NCI-H2227 treated with DMSO at 0.1 percent for 48 hours (cell line): ENCODE results near the gene ADIPOR2.

Source experiments
- DNase-seq: peaks from one replicate; lab custom pipeline; 2025; lab: John Stamatoyannopoulos, UW

Gene ADIPOR2

GRCh38 chr12:1800401-1801302 is 109.8 kb downstream of the ADIPOR2 start:
- no peak for DNase-seq

DNA sequence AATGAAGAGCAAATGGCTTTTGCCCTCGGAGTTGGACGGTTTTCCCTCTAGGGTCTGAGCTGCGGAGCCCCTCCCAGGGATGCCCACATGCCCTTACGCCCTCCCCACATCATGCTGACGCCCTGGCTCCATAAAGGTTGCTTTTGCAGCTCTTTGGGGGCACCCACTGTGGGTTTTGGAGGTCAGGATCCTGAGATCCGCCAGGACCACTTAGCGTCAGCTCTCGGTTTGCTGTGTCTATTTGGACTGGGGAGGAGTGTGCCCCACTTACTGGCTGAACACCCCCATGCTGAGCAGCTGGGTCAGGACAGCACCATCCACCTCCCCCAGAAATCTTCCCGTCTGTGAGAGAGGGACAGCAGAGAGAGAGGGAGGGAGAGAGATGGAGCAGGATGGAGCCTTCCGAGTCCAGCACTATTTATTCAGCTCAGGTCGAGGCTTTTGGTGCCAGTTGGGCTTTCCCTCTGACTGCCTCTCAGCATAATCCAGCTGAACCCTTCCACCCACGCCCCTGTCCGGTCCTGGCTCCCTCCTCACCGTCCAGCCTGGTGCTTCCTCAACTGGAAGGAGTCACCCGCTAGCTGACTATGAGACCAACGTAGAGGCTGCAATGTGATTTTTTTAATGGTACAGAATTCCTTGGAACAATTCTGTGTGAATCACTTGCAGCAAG is 110.6 kb downstream of the ADIPOR2 start:
- DNase-seq = no peak

DNA sequence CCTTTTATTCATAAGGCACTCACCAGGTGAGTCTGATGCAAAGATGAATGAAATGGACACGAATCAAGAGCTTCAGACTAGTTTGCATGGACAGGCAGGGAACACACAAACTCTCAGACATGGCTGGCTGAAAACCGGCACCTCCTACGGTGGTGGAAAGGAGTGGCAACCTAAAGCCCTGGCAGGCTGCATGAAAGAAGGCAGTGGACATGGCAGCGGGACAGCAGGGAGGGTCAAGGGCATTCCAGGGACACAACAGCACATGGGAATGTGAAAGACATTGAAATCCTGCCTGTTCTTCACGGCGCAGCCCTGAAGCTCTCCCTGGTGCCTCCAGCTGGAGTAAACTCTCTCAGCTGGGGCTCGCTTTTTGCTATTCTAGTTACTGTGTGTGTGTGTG is 112.9 kb downstream of the ADIPOR2 start:
- DNase-seq = no peak

- peak; percentile 34 for DNase-seq
These were observed 113.9 kb downstream of the ADIPOR2 start for GRCh38 chr12:1804545-1805332.

GRCh38 chr12:1805441-1806081 is 114.7 kb downstream of the ADIPOR2 start:
- no peak for DNase-seq

GRCh38 chr12:1806301-1807086 is 115.6 kb downstream of the ADIPOR2 start:
- DNase-seq = no peak

- no peak for DNase-seq
These were observed 116.4 kb downstream of the ADIPOR2 start for GRCh38 chr12:1807087-1807860.

DNA sequence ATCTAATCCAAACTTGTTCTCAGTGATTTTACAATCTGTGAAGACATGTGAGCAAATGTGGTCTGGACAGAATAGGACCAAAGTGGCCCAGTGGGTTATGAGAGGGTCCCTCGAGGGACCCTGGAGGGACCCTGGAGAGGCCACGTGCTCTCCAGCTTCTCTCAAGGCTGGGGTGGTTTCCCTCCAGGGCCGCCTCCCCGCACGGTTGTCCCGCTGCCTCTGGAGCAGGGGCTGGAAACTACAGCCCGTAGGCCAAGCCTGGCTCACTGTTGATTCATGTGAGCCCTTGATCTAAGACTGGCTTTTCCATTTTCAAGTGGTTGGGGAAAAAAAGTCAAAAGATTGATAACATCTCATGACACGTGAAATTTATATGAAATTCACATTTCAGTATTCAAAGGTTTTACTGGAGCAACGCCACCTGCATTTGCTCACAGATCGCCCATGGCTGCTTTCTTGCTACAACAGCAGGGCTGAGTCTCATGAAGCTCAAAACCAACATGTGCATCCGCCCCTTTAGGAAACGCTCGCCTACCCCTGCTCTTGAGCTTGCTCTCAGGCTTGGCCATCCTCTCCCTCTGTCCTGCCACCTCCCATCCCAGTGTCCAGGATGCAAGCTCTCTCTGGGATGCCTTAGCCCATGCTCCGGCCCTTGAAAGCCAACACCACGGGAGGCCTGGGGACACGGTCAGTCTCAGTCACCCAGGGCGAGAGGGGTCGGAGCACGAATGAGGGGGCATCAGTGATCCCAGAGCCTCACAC is 117.3 kb downstream of the ADIPOR2 start:
- no peak for DNase-seq

DNA sequence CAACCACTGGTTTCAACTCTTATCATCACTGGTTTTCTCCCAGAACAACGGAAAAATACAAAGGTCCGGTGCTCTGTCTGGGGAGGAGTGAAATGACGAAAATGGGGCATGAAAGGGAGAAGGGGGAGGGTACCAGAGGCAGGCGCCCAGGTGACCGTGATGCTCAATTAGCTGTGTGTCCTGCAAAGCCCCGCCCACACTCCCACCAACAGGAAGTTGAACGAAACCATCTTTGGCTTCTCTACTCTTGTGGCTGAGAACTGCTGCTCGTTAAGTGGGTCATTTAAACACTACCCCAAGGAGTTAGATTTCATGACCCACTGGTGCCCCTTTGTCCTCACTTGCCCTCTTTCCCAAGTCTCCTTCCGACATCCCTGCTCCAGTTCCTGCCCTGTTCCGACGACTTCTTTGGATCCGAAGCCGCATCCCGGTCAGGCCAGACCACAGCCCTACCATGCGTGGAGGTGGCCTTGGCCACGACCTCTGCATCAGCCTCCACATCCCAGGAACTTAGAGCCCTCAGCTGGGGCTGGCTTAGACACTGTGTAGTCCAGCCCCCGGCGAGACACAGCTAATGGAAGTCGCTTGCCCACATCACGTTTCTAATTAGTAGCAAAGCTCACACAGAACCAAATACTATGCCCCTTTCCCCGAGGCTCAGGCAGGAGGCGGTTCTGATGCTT is 118.1 kb downstream of the ADIPOR2 start:
- DNase-seq = no peak

DNA sequence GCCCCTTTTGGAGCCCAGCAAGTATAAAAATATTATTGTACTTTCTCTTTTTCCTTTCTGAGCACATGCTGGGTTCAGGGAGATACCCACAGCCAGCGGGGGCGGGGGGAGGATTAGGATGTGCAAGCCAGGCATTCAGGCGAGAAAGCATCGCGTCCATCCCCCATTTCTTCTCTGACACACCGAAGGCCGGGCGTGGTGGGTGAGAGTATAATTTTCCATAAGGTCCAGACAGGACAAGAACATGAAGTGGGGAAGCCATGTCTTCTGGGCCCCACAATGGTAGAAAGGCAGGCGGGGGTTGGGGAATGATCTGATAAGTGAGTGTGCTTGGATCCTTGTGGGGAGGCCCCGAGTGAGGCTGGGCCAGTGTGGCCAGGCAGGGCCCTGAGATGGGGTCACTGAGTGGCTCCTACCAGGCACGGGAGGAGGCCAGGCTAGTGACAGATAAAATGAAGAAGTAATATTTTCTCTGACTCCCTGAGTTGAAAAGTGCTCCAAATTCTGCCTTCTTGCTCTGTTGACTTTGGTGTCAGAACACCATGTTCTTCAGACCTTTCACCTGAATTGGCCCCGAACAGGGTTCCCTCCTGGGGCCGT is 118.8 kb downstream of the ADIPOR2 start:
- no peak for DNase-seq

DNA sequence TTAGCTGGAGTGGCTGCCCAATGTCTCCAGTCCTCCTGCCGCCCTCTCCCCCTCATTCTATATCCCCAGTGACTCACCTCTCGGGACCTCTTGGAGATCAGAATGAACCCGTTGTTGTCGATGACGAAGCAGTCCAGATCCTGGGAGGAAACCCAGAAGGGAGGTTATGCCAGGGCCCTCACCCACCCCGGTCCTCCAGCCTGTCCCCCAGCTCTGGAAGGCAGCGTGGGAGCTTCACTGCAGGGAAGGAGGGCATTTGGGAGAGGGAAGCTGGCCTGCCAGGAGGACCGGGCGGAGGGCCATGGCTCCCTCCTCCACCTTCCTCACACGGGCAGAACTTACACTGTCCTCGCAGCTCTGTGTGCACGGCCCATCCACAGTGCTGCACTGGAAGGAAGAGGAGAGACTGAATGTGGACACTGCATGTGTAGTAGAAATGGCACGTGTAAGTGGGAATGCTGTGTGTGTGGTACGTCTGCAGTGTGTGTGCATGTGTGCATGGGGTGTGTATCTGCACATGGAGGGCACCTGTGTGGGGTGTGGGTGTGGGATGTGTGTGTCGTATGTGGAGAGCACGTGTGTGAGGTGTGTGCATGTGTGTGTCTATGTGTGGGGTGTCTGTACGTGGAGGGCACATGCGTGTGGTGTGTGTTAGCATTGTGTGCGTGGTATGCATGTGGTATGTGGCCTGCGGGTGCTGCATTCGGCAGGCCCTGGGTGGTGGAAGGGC is 119.5 kb downstream of the ADIPOR2 start:
- no peak for DNase-seq

DNA sequence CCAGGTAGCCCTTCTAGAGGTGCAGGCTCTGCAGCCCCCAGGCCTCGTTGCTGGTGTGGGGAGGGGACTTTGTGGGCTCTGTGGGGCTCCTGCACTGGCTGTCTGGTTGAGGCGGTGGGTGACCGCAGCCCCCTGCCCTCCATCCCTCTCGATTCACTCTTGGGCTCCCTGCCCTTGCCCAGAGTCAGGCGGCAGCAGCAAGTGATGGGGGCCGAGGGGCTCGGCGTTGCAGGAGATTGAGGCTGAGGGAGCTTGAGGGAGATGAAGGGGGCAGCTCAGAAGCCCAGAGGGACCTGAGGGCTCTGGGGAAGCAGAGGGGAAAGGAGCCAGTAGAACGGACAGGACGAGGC is 120.0 kb downstream of the ADIPOR2 start:
- no peak for DNase-seq

GRCh38 chr12:1811281-1811947 is 120.5 kb downstream of the ADIPOR2 start:
- no peak for DNase-seq

- no peak for DNase-seq
These were observed 121.0 kb downstream of the ADIPOR2 start for GRCh38 chr12:1811948-1812291.

DNA sequence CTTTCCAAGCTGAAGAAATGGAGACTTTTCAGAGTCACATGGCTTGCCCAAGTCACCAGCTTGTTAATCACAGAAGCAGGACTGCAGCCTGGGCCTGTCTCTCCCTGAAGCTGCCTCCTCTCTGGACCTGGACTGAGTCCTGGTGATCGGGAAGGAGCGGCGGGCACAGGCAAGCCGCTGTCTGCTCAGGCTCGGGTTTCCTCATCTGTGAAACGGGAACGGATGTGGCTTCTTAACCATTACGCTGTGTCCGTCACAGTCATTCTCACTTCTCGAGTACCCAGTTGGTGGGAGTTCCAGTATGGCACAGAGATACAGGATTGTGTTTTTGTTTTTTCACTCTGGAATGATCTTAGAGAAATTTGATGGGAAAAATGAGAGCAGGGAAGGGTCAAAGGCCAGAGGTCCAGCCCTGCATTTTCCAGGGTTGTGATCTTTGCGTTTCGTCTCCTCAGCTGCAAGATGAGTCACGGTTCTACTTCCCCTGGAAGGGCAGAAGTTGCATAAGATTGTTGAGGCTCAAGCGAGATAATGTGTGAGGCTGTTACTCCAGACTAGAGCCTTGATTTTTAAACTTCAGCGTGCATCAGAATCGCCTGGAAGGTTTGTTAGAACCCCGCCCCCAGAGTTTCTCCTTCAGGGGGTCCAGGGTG is 121.9 kb downstream of the ADIPOR2 start:
- no peak for DNase-seq

GRCh38 chr12:1814266-1814665 is 123.4 kb downstream of the ADIPOR2 start:
- DNase-seq = no peak

GRCh38 chr12:1815108-1815507 is 124.2 kb downstream of the ADIPOR2 start:
- no peak for DNase-seq
